Uterus (tissue), 4 donors: ENCODE data around the gene OR52E1. TPM values are rescaled to one million over a fixed set of nuclear protein-coding genes. Genes with fewer than 3 reads are reported as not detected.

Experiments used
- DNase-seq, 2 donors: peaks; one replicate each; pipeline ENCODE4 v3.0.0-alpha.2; 2019 to 2020
- H3K27ac ChIP-seq, 2 donors: fragments of 200-600 bp; sonication (generic); 1 replicate in 1 of 2; 2 replicates in 1 of 2; pipeline ENCODE4 v1.5.1; 2016 to 2018
- H3K27me3 ChIP-seq, 2 donors: fragments of 200-600 bp; sonication (generic); one replicate each; pipeline ENCODE4 v1.5.1; 2018 to 2019; ENCODE audit warnings: control low read depth in 1 of 2
- H3K36me3 ChIP-seq, 2 donors: fragments of 200-600 bp; sonication (generic); one replicate each; pipeline ENCODE4 v1.5.1; 2019; ENCODE audit warnings: control low read depth in 1 of 2
- H3K4me1 ChIP-seq, 2 donors: fragments of 200-600 bp; sonication (generic); one replicate each; pipeline ENCODE4 v1.5.1; 2018 to 2019; ENCODE audit warnings: control low read depth in 1 of 2
- H3K4me3 ChIP-seq, 2 donors: fragments of 200-600 bp; sonication (generic); 1 replicate in 1 of 2; 2 replicates in 1 of 2; pipeline ENCODE4 v1.5.1; 2018 to 2019; ENCODE audit warnings: mild to moderate bottlenecking in 1 of 2
- H3K9me3 ChIP-seq, 2 donors: fragments of 200-600 bp; sonication (generic); one replicate each; pipeline ENCODE4 v1.5.1; 2019; ENCODE audit warnings: control low read depth in 1 of 2
- CTCF ChIP-seq, 4 experiments: fragments of 200-600 bp in 2 of 4; fragments of 450-650 bp in 2 of 4; sonication (generic) in 2 of 4; IDR thresholded peaks; one replicate each; pipeline ENCODE4 v1.5.1; 2016 to 2019; ENCODE audit warnings: antibody characterized with exemption in 4 of 4, mild to moderate bottlenecking in 2 of 4, moderate library complexity in 1 of 4
- POLR2A ChIP-seq, 2 donors: fragments of 450-650 bp; IDR thresholded peaks; one replicate each; pipeline ENCODE4 v1.6.1; 2016; ENCODE audit warnings: antibody characterized with exemption in 2 of 2, mild to moderate bottlenecking in 1 of 2, moderate library complexity in 1 of 2
- intact Hi-C: fragments of 100-400 bp; cut with DNase I; formaldehyde crosslinking; loops from one replicate; pipeline ENCODE4 v1.15.1; 2023; ENCODE audit warnings: low total_unique reads
- total RNA-seq, 4 donors: library from RNA; depleted of rRNA in 3 of 4; stranded (reverse); fragments of >200 nt in 3 of 4; gene quantifications; one replicate each; pipeline versions ENCODE4 v1.1.0 to v1.2.4, GENCODE V29; 2014 to 2023
- donor health status: DM: yes; HTN: yes; CAD: no.

OR52E1 gene
- total RNA-seq, 4 donors from 2014 or later: not detected

- Histone ChIP-seq H3K4me1 (no peaks in the 10 kb centered on the region), H3K27ac (no peak overlapping the region), H3K9me3 (no peaks in the 10 kb centered on the region), H3K27me3 (no peaks in the 10 kb centered on the region), H3K36me3 (no peaks in the 10 kb centered on the region), H3K4me3 (no peak overlapping the region)
- intact Hi-C loops: no loop called here
- no peak for DNase-seq
- TF ChIP-seq POLR2A (IDR thresholded peaks at IDR 0.05) (no peak), CTCF (IDR thresholded peaks at IDR 0.05) (no peak)
Measured at GRCh38 chr11:5107285-5107684, 37.9 kb downstream of the OR52E1 start.

- Histone ChIP-seq H3K27ac (no peak overlapping the region), H3K4me3 (no peak overlapping the region), H3K36me3 (no peaks in the 10 kb centered on the region), H3K9me3 (no peaks in the 10 kb centered on the region), H3K4me1 (no peaks in the 10 kb centered on the region), H3K27me3 (no peaks in the 10 kb centered on the region)
- DNase-seq: no peak
- TF ChIP-seq CTCF (IDR thresholded peaks at IDR 0.05): no peak
- TF ChIP-seq POLR2A (IDR thresholded peaks at IDR 0.05): no peak
- intact Hi-C loops: no loop called here
Measured at GRCh38 chr11:5115339-5115738, 46.0 kb downstream of the OR52E1 start.

GRCh38 chr11:5117588-5117987 is 48.2 kb downstream of the OR52E1 start:
- no peak for DNase-seq
- TF ChIP-seq CTCF (IDR thresholded peaks at IDR 0.05): no peak
- no peak for TF ChIP-seq POLR2A (IDR thresholded peaks at IDR 0.05)
- no peak overlapping the region for H3K27ac ChIP-seq
- no peaks in the 10 kb centered on the region for H3K4me1 ChIP-seq
- no peaks in the 10 kb centered on the region for H3K9me3 ChIP-seq
- no peak overlapping the region for H3K4me3 ChIP-seq
- intact Hi-C loops: no loop called here
- H3K27me3 ChIP-seq: no peaks in the 10 kb centered on the region
- H3K36me3 ChIP-seq: no peaks in the 10 kb centered on the region

DNA sequence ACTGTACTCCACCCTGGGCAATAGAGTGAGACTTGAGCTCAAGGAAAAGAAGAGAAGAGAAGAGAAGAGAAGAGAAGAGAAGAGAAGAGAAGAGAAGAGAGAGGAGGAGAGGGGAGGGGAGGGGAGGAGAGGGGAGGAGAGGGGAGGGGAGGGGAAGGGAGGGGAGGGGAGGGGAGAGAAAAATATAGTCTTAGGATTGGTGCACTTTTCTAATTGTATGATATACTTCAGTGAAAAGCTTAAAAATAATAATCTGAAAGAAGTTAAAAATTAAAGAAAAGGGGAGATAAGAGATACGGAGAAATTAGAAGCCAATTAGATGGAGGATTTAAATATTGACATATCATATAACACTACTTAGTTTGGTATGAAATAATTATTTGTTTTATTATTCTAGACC is 49.5 kb downstream of the OR52E1 start:
- no peak for DNase-seq
- Histone ChIP-seq H3K4me3 (no peak overlapping the region), H3K27me3 (no peaks in the 10 kb centered on the region), H3K27ac (no peak overlapping the region), H3K4me1 (no peaks in the 10 kb centered on the region), H3K36me3 (no peaks in the 10 kb centered on the region), H3K9me3 (no peaks in the 10 kb centered on the region)
- TF ChIP-seq CTCF (IDR thresholded peaks at IDR 0.05) (no peak), POLR2A (IDR thresholded peaks at IDR 0.05) (no peak)
- intact Hi-C loops: no loop called here

Other genes with a start within 250 kb of the OR52E1 start
- gene OR51F2, start 248.3 kb upstream of the OR52E1 start, total RNA-seq: not detected
- gene OR51S1, start 220.4 kb upstream of the OR52E1 start, total RNA-seq: not detected
- gene OR51T1, start 187.7 kb upstream of the OR52E1 start, total RNA-seq: not detected
- not detected for gene OR51A7, start 165.8 kb upstream of the OR52E1 start, total RNA-seq
- gene OR51G2, start 150.2 kb upstream of the OR52E1 start, total RNA-seq: not detected
- not detected for gene OR51G1, start 145.2 kb upstream of the OR52E1 start, total RNA-seq
- gene OR51A4, start 122.0 kb upstream of the OR52E1 start, total RNA-seq: not detected
- gene OR51A2, start 113.9 kb upstream of the OR52E1 start, total RNA-seq: not detected
- not detected for gene OR51L1, start 74.7 kb upstream of the OR52E1 start, total RNA-seq
- not detected for gene OR52J3, start 23.0 kb upstream of the OR52E1 start, total RNA-seq
- gene OR52E2, start 9.9 kb upstream of the OR52E1 start, total RNA-seq: not detected
- gene OR52A5, start 68.8 kb downstream of the OR52E1 start, total RNA-seq: not detected
- not detected for gene OR52A1, start 85.2 kb downstream of the OR52E1 start, total RNA-seq
- not detected for gene OR51V1, start 131.1 kb downstream of the OR52E1 start, total RNA-seq
- gene HBB, start 157.5 kb downstream of the OR52E1 start, total RNA-seq: 1,000 to 10,000 TPM in 1 of 4 donors, 100 to 1,000 TPM in 2, 10 to 100 TPM in 1; 49.8 to 2,778 (median 273) TPM
- under 1 TPM in 1 of 4 donors, not detected in 3; 0.90 TPM for gene HBD, start 164.9 kb downstream of the OR52E1 start, total RNA-seq
- 1 to 10 TPM in 1 of 4 donors, not detected in 3; 5.7 TPM for gene HBG1, start 180.3 kb downstream of the OR52E1 start, total RNA-seq
- 1,000 to 10,000 TPM in 1 of 4 donors, not detected in 3; 1,050 TPM for gene HBG2, start 185.2 kb downstream of the OR52E1 start, total RNA-seq
- gene HBE1, start 200.4 kb downstream of the OR52E1 start, total RNA-seq: 1 to 10 TPM in 1 of 4 donors, not detected in 3; 4.2 TPM
- under 1 TPM in 1 of 4 donors, not detected in 3; 0.35 TPM for gene OR51B4, start 232.4 kb downstream of the OR52E1 start, total RNA-seq